SK-N-MC (cell line): Measurements from ENCODE around the gene ZNF383.
"Not testable (repeated sequence)": the region's sequence is repeated elsewhere in the genome, so short reads cannot be mapped to it uniquely, and the experiment has no call there.

Experiments
- EZH2 ChIP-seq: fragments of 200-600 bp; sonication (generic); IDR thresholded peaks from one replicate; pipeline ENCODE4 v1.6.1; 2017; ENCODE audit warnings: antibody characterized with exemption
- FOXP2 ChIP-seq: optimal IDR thresholded peaks from 2 replicates; pipeline ENCODE3; 2011; ENCODE audit warnings: mild to moderate bottlenecking, moderate library complexity; ENCODE audit not compliant: insufficient read depth; ENCODE audit errors: extremely low read length, control extremely low read depth
- POLR2AphosphoS5 ChIP-seq: IDR thresholded peaks from 2 replicates; pipeline ENCODE4 v1.6.1; 2012; ENCODE audit warnings: mild to moderate bottlenecking, low read depth, low read length, borderline replicate concordance

- not testable (repeated sequence) for TF ChIP-seq POLR2AphosphoS5, EZH2, FOXP2
Measured at GRCh38 chr19:37186071-37186470, 31.9 kb upstream of the ZNF383 start.
